ENCODE data around the gene CNPPD1.

- TF ChIP-seq CTCF (IDR thresholded peaks at IDR 0.05; ENCODE audit: low read depth, low read length, missing input control) (no peak), SP1 (IDR thresholded peaks at IDR 0.05) (no peak)
These were observed 6.6 kb downstream of the CNPPD1 start, which contains the start of gene SLC23A3 for GRCh38 chr2:219169930-219170654.

Data from liver (tissue), 3 donors.